HTR-8/SVneo (cell line): ENCODE results near the gene GNPDA1.

Experiments
- DNase-seq: peaks from one replicate; pipeline ENCODE4 v3.0.0; 2011; ENCODE audit warnings: low spot score, mixed read lengths; ENCODE audit not compliant: insufficient read length
- FAIRE-seq: peaks from 2 replicates; lab custom pipeline; 2011; peaks lifted over from hg19 to GRCh38; lab: Jason Lieb, UNC

The GNPDA1 gene

DNA sequence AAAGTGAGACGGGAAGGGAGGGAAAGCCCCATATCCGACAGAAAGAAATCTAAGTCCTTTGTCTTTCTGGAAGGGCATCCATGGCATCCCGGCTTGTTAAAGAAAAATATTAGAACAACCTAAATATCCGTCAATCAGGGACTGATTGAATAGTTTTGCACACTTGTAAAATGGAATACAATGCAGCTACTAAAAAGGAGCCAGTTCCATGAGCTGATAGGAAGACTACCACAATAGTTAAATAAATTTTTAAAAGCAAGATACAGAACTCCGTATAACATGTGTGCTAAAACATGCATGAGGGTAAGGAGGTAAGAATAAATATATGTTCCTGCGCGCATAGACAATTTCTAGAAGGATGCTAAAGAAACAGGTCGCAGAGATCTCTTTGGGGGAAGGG is 12.8 kb upstream of the GNPDA1 start:
- FAIRE-seq (no peak), DNase-seq (no peak)

DNA sequence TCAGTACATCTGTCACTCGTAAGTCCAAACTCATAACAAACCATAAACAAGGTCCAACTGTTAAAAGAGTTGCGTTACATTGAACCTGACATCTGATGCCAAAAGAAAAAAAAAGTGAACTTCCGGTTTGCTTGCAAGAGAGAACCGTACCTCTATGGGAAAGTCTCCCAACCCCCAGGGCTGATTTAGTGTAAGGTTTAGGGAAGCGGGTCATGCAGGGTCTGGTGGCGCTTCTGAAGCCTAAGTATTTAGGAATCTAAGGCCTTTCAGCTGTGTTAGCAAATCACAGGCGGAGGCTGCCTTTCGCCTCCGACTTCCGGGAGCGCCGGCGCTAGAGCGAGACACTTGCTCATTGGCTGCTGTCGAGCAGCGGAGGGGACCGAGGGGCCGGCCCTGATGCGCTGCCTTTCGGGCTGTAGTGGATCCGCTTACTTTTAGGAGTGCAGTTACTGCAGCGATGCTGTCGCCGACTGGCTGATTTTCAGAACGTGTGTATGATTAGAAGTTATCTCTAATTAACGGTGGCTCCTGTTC is 12.0 kb upstream of the GNPDA1 start:
- peak; percentile 93 for DNase-seq
- FAIRE-seq, result peak; percentile 89

DNA sequence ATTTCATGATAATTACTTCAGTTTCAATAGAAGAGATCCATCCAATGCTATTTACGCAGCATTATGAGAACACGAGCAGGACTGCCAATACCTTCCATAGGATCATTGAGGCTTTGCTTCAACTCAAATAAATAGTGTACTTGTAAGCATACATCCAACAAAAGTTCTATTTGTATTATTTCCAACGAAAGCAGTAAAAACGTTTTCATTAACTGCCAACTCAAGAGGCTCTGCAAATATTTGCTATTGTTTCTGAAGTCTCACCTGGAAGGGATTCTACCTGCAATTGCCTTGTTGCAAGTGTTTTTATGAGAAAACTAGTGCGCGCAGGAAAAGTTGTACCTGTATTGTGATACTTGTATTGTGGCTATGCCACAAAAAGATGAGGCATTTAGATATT is 11.0 kb upstream of the GNPDA1 start:
- FAIRE-seq (no peak), DNase-seq (no peak)

DNA sequence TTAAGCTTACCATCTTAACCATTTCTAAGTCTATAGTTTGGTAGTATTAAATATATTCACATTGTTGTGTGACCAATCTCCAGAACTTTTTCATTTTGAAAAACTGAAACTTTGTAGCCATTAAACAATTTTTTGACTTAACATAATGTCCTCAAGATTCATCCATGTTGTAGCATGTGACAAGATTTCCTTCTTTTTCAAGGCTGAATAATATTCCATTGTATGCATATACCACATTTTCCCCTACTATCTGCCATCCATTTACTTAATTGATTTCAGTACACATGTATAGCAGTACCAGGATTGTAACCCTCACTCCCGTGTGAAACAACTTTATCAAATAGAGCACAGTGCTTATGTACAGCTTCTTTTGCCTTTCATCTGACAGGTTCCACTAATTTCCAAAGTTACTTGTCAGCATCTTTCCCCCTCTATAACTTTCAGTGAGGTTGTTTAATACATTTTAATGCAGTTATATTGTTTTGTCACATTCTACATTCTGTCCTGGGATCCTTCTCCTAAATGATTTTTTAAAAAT is 7.4 kb upstream of the GNPDA1 start:
- FAIRE-seq, result no peak
- DNase-seq, result no peak

DNA sequence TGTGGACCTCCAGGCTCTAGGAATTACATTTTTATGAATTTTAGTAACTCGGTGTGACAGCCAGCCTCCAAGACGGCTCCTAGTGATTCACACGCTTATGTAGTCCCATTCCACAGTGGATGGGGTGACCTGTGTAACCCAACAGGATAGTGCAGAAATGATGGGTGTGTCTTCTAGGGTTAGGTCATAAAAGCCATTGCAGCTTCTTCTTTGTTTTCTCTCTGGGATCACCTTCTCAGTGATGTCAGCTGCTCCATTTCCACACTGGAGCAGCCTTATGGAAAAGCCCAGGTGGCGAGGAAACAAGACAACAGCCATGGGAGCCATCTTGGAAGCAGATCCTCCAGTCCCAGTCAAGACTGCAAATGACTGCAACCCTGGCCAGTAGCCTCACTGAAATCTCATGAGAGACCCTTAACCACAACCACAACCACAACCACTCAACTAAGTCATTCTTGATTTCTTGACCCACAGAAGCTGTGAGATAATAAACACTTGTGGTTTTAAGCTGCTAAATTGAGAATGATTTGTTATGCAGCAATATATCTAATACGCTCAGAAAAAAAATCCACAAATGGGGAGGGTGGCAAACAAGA is 5.1 kb upstream of the GNPDA1 start:
- DNase-seq (no peak), FAIRE-seq (no peak)

DNA sequence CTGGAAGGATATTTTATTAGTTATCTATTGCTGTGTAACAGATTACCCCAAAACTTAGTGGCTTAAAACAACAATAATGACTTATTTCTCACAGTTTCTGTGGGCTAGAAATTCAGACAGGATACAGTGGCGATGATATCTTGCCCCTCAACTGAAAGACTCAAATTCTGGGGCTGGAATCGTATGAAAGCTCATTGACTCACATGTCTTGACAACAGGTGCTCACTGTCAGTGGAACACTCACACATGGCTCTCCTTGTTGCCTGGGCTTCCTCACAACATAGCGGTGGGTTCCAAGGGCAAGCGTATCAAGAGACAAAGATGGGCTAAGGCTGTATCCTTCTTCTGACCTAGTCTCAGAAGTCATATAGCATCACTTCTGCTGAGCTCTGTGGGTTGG is 3.7 kb upstream of the GNPDA1 start:
- no peak for DNase-seq
- no peak for FAIRE-seq

DNA sequence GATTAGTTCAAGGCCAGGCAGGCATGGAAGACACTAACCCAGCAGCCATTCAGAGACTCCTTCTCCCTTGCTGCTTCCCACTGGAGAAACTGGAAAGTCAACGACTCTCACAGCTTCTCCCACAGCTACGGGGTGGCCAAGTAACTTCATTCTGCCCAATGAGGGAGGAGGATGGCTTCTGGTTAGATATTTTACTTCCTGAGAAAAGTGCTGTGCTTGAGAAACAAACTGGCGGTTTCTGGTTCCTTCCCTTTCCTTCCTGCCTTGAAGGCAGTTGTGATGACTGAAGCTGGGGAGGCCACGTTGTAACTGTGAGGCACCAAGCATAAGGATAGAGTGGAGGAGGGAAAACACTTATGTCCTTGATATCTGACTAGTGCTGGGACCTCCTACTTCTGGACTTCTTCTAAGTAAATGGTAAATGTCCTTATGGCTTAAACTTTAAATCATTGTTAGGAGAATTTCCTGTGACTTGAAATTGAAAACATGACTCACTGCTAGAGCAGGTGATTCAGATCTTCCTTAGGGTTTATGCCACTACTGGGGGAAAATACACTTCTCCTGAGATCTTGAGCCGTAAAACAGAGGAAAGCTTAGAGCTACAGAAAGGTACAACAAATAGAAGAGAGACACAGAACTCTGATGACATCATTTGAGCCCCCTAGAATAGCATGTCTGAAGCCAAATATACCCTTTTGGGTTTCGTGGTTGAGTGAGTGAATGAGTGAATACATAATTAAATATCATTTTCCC is 3.1 kb upstream of the GNPDA1 start:
- DNase-seq, result no peak
- no peak for FAIRE-seq

DNA sequence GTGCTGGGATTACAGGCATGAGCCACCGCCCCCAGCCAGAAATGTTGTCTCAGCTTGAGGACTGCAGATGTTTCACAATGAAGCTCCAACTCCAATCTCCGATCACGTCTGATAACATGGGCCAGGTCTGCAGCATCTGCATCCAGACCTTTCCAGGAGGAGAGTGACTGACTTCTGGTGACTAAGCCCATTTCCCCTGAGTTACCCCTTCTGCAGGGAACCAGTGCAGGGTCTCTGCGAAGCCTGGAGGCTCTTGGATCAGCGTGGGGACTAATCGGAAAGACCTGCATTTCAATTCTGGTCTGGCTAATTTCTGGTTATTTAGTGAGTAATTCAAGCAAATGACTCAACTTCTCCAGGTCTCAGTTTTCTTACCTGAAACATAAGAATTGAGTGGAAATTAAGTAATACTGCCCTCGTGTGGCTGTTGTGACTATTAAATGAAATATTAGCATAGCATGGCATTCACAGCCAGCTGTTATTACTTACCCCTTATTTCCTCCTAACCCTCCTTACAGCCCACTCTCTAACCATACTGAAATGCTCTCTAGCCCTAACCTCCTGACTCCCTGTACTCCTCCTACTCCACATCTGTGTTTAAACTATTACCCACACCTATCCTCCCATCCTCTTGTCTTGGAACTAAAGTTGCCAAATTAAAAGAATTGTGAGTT is 2.2 kb upstream of the GNPDA1 start:
- FAIRE-seq (no peak), DNase-seq (peak; percentile 51)

DNA sequence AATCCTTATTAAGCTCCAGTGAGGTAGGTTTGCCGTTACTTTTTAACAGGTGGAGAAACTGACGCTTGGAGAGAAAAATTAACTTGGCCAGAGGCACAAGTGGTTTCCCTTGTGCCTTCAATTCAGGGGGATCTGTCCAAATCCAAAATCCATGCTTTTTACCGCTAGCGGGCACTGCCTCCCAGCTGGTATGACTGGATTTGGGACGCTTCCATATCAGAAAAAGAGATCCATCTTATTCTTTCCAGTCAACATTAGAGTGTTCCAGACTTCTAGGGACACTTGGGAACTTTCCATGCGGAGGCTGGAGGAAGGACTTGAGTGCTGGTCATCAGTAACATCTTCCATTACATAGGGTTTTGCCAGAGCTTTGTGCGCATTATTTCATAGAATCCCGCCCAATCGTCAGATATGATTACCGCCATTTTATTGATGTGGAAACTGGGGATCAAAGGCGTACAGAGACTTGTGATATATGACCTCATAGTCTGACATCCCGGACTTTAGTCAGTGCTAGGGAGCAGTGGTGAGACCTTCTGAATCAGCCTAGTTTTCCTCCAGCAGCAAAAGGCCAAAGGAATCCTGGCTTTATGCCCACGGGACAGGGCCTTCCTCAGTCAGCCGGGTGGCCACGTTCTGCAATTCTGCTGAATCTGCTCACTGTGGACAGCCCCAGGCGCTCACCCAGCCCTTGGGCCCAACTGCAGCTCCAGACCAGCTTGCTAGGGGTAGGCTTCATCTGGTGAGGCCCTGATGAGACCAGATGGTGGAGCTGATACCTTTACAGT is 1.1 kb upstream of the GNPDA1 start:
- DNase-seq, result no peak
- FAIRE-seq, result no peak

DNA sequence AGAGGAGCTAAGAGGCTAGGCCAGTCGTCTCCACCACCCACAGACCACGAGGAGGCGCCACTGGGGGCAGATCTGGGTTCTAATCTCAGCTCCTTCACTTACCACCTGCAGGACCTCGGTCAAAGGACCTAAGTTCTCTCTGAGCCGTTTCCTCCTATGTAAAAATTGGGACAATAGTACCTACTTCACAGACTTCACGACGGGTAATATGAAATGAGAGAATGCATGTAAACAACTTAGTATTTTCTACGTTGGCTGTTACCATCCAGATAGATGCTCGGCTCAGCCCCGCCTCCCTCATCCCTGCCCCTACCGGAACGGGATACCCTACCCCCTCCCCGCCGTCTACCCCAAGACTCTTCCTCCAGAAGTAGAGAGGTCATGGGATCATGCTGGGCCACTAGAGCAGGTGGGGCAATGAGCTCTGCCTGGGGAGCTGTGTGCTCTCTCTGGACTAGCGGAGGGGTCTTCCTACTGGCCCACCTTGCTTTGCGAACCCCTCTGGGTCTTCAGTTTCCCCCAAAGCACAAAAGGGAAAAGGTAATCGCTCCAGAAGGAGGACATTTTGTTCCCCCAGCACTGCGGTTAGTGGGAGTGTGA is 541 bp downstream of the GNPDA1 start:
- DNase-seq (no peak), FAIRE-seq (no peak)

DNA sequence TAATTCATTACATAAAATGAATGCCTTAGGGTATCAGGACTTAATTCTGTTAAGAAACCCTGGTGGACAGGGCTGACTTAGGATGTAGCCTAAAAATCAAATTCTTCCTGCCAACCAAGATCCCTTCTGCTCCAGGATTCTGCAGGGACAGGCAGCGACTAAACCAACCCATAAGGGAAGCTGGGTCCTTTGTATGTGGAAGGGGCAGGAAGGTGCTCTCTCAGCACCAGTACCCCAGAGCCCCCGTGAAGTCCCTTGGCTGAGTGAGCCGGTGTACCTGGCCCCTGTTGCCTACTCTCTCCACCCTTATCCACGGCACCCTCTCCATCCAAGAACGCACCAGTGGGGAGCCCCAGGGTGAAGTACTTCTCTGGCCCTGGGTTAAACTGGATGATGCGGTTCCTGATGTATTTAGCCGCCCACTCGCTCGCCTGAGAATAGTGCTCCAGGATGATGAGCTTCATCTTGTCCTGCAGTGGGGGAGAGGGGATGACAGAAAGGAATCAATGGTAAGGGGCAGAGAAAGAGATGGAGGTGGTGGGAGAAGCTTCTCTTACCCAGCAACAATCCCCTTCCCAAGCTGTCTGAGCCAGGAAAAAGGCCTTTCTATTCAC is 1.1 kb downstream of the GNPDA1 start:
- FAIRE-seq (no peak), DNase-seq (no peak)

DNA sequence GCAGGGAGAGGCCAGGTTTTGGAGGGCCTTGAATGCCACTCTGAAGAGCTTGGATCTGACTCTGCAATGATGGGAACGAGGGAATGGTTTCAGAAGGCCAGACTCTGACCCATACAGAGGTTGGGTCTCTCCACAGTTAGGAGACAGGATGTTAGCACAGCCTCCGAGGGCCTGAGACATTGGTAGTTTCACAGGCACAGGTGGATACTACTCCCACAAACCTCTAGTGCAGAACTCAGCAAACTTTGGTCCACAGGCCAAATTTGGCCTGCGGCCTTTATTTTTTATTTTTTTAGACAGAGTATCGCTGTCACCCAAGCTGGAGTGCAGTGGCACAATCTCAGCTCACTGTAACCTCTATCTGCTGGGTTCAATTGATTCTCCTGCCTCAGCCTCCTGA is 2.9 kb downstream of the GNPDA1 start:
- FAIRE-seq (no peak), DNase-seq (no peak)

DNA sequence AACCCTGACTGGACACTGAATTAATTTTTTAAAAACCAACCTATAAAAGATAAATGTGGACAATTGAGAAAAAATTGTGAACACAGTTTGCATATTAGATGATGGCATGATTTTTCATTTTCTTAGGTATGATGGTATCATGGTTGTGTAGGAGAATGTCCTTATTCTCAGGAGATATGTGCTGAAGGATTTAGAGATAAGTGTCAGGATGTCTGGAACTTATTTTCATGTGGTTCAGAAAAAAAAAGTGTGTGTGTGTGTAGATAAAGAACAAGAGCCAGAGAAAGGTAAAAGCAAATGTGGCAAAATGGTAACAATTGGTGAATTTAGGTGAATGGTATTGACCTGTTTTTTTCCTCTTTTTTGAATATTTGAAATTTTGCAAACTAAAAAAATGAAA is 4.0 kb downstream of the GNPDA1 start:
- no peak for DNase-seq
- FAIRE-seq, result no peak

DNA sequence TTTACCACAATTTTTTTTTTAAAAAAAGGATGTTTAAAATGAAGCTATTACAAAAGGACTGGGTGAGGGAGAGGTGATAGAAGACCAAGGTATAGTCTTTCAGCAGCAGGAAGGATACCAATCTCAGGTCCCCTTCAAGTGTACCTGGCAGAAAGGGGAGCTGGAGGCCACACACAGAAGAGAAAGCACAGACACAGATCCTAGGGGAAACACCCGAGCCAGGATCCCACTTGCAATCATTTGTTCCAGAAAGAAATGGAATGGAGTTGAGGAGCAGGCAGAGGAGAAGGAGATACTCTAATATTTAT is 5.6 kb downstream of the GNPDA1 start:
- DNase-seq (no peak), FAIRE-seq (no peak)

DNA sequence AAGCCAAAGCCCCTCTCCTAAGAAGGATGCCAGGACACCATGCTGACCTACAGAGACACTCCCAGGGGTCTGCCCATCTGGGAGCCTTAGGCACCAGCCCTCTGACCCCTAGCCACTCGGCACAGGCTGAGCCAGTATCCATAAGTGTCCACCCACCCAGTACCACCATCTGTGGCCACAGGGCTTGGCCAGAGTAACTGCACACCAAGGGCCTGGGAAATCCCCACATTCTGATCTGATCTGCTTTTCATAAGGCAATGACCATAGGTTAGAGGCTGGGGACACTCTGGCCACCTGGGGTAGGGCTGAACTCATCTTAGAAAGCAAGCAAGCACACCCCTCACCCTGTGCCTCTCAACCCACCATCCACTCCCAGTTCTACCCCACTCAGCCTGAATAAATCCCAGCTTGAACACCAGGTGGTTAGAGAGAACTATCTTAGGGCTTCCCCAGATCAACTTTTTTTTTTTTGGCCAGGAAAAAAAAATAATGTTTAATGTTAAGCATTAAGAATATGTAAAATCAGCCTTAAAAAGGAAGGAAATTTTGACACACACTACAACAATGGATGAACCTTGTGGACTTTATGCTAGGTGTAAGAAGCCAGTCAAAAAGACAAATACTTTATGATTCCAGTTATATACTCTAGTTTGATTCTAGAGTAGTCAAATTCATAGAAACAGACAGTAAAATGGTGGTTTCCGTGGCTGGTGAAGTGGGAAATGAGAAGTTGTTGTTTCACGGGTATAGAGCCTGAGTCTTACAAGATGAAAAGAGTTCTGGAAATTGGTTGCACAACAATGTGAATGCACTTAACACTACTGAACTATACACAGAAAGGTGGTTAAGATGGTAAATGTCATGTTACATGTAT is 6.2 kb downstream of the GNPDA1 start:
- FAIRE-seq, result no peak
- no peak for DNase-seq

DNA sequence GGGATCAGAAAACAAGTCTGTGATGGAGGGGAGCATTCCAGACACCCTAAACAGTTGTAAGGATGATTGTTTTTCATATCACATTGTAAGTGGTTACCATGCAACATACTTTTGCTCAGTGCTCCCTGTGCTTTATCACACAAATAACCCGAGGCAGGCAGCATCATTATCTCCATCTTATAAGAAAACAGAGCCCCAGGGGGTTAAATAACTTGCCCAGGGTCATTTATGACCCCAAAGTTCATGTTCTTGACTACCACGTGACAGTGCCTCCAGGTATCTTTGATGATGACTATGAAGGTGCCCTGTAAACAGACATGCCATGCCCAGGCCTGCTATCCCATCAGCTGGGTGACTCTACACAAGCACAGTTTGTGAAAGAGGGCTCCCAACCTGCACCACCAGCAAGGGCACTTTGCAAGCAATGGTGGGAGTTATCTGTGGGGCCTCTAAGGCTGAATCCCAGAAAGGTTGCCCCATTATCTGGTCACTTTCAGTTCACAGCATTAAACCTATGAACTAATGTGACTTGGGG is 9.5 kb downstream of the GNPDA1 start:
- FAIRE-seq (no peak), DNase-seq (no peak)

DNA sequence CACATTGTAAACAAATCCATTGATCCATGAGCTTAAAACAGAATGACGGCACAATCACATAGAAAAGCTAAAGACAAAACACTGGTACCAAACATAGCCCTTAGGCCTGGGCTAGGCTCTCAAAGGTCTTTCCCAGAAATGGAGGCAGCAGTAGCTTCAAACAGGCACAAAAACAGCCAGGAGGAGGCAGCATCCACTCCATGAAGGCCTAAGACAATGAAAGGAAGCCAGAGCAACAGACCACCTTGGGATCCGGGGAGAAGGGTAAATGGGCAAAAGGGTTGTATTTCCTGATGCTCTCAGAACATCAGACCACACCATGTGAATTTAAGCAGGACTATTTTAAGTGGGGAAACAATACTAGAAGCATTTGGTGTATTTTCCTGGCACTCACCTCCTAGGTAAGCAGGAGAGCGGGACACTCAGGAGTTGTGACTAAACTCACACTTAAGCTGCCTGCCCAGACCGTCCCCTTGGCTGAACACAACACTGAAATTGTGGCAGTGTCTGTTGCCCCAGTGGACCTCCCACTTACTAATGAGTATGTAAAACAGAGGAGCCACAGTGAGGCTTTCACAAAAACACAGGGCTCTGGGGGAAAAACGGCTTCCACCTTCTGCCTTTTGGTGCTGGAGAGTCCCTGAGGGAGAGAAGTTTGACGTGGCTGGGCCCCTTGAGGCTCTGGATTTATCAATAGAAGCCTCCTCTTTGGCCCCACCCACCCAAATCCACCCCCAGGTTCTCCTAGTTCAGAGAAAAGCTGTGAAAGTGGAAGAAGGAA is 11.9 kb downstream of the GNPDA1 start:
- DNase-seq (no peak), FAIRE-seq (no peak)

DNA sequence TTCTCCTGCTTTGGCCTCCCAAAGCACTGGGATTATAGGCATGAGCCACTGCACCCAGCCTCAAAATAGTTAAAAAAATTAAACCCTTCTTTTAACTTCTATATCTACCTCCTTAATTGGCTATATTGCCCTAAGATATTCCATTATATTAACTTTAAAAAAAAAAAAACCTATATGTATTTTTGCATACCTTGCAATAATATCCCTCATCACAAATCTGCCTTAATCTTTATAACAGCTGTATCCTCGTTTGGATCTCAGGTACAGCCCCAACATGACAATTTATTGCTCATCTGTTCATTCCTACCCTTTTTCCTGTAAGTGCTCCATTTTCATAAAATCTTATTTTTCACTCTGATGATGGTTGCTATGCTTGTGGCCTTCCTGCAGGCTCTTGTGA is 12.7 kb downstream of the GNPDA1 start:
- no peak for DNase-seq
- FAIRE-seq, result no peak
